Cardiac fibroblast (primary cell): ENCODE data around the gene ARAP2.

Experiments
- DNase-seq, 2 donors: peaks; one replicate each; pipeline versions ENCODE4 v3.0.0 to v3.0.0-alpha.2; 2010; ENCODE audit warnings: low read depth in 2 of 2
- H3K4me3 ChIP-seq, 2 donors: replicated peaks in 1 of 2; 1 replicate in 1 of 2; 2 replicates in 1 of 2; pipeline ENCODE4 v1.5.1; 2011; ENCODE audit warnings: low read depth in 2 of 2, low read length in 2 of 2, mild to moderate bottlenecking in 2 of 2, moderate library complexity in 1 of 2
- TF ChIP-seq, protein P1 (sequence below): IDR thresholded peaks from one replicate; pipeline ENCODE4 v1.5.1; 2011; ENCODE audit warnings: low read depth, mild to moderate bottlenecking, low read length, inconsistent platforms

The ARAP2 gene

DNA sequence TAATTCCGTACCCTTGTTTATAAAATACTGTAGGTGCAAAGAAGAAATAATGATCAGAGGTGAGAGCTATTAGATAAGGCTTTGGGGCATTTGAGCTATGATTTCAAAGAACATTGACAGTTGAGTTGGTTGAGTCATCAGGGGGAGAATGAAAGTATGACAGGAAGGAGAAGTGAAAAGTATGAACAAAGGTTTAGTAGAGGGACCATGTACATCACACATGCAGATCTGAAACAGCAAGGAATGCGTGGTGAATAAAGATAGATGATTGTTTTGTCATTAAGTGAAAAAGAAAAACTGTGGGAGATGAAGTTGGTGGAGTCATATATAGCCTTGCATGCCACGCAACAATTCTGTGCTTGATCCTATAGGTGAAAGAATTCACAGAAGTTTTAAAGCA lies 163.1 kb downstream of the ARAP2 start:
- TF ChIP-seq, protein P1, sequence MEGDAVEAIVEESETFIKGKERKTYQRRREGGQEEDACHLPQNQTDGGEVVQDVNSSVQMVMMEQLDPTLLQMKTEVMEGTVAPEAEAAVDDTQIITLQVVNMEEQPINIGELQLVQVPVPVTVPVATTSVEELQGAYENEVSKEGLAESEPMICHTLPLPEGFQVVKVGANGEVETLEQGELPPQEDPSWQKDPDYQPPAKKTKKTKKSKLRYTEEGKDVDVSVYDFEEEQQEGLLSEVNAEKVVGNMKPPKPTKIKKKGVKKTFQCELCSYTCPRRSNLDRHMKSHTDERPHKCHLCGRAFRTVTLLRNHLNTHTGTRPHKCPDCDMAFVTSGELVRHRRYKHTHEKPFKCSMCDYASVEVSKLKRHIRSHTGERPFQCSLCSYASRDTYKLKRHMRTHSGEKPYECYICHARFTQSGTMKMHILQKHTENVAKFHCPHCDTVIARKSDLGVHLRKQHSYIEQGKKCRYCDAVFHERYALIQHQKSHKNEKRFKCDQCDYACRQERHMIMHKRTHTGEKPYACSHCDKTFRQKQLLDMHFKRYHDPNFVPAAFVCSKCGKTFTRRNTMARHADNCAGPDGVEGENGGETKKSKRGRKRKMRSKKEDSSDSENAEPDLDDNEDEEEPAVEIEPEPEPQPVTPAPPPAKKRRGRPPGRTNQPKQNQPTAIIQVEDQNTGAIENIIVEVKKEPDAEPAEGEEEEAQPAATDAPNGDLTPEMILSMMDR, result no peak
- no peak overlapping the region for H3K4me3 ChIP-seq
- DNase-seq, result no peak

DNA sequence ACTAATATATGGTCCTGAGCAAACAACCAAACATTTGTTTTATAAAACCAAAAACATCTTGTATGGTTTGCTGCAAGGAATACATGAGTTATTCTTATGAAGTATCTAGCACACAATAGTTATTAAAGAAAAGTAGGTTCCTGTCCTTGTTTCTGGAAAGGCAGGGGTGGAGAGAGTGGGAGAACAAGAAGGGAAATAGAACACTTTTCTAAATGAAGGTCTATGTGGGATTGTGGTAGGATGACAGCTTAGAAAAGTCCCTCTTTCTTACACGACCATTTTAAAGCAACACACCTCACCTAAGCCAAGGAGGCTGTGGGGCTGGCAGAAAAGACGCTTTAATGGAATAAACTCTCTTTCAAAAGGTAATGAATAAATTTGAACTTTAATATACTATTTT lies 164.6 kb downstream of the ARAP2 start:
- no peak overlapping the region for H3K4me3 ChIP-seq
- TF ChIP-seq, protein P1, result no peak

GRCh38 chr4:36078319-36078718 lies 166.0 kb downstream of the ARAP2 start:
- TF ChIP-seq, protein P1, result no peak
- H3K4me3 ChIP-seq, result no peak overlapping the region
- no peak for DNase-seq

More for the DNA sequence above, 164.6 kb downstream of the ARAP2 start:
- DNase-seq, result no peak

GRCh38 chr4:36072529-36072928 lies 171.8 kb downstream of the ARAP2 start:
- H3K4me3 ChIP-seq, result no peak overlapping the region
- TF ChIP-seq, protein P1, result no peak
- DNase-seq, result no peak

GRCh38 chr4:36067116-36067515 lies 177.2 kb downstream of the ARAP2 start:
- H3K4me3 ChIP-seq, result no peak overlapping the region
- TF ChIP-seq, protein P1, result no peak
- no peak for DNase-seq

GRCh38 chr4:36065274-36065871 lies 178.9 kb downstream of the ARAP2 start:
- H3K4me3 ChIP-seq, result no peak overlapping the region
- DNase-seq, result no peak
- TF ChIP-seq, protein P1, result no peak

DNA sequence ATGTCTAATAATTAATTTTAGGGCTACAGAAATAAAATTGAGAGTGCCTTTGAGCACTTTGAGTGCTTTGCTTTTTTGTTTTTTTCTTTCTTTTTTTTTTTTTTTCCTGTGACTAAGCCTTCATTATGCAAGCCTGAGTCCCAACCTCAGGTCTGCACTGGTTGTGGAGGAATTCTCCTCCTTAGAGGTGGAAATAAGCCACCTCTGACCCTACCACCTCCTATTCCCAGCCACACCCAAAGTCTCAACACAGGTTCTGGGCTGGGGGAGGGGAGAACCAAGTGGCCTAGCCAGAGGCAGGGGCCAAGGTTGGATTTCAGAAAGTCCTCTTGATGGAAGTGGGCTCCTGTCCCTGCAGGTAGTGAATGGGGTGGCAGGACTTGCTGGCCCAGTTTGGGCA lies 180.2 kb downstream of the ARAP2 start:
- DNase-seq, result no peak
- TF ChIP-seq, protein P1, result no peak
- H3K4me3 ChIP-seq, result no peak overlapping the region
